Transverse colon (tissue), 4 donors: ENCODE results near the gene BPIFA3. TPM values are rescaled to one million over a fixed set of nuclear protein-coding genes. Genes with fewer than 3 reads are reported as not detected.

Experiments used
- DNase-seq: peaks from one replicate; pipeline ENCODE4 v3.0.0-alpha.2; 2019
- H3K27ac ChIP-seq, 4 donors: fragments of 200-600 bp; sonication (generic); 2 replicates each; pipeline ENCODE4 v1.5.1; 2016 to 2018; ENCODE audit warnings: inconsistent platforms in 4 of 4
- H3K27me3 ChIP-seq: fragments of 200-600 bp; sonication (generic); 2 replicates; pipeline ENCODE4 v1.5.1; 2017; ENCODE audit warnings: inconsistent platforms
- H3K36me3 ChIP-seq, 4 donors: fragments of 200-600 bp; sonication (generic); 2 replicates each; pipeline ENCODE4 v1.5.1; 2017 to 2019; ENCODE audit warnings: inconsistent platforms in 4 of 4
- H3K4me1 ChIP-seq, 4 donors: fragments of 200-600 bp; sonication (generic); 2 replicates each; pipeline ENCODE4 v1.5.1; 2017 to 2020; ENCODE audit warnings: inconsistent platforms in 4 of 4
- H3K4me3 ChIP-seq, 4 donors: fragments of 200-600 bp; sonication (generic); 1 replicate in 1 of 4; 2 replicates in 3 of 4; pipeline versions ENCODE4 v1.5.1 to v1.6.1; 2017 to 2019; ENCODE audit warnings: inconsistent platforms in 4 of 4
- H3K9me3 ChIP-seq, 2 donors: fragments of 200-600 bp; sonication (generic); 2 replicates each; pipeline ENCODE4 v1.5.1; 2017 to 2019; ENCODE audit warnings: inconsistent platforms in 2 of 2
- EP300 ChIP-seq: sonication (generic); formaldehyde crosslinking; IDR thresholded peaks from one replicate; pipeline ENCODE4 v1.6.1; 2017; ENCODE audit warnings: antibody characterized with exemption, low read depth
- POLR2A ChIP-seq: fragments of 450-650 bp; IDR thresholded peaks from one replicate; pipeline ENCODE4 v1.6.1; 2016; ENCODE audit warnings: antibody characterized with exemption, mild to moderate bottlenecking, moderate library complexity
- POLR2AphosphoS5 ChIP-seq, 3 donors: sonication (generic); formaldehyde crosslinking; IDR thresholded peaks; one replicate each; pipeline ENCODE4 v1.6.1; 2016; ENCODE audit warnings: antibody characterized with exemption in 3 of 3
- WGBS, 2 donors: methylation state at CpG; one replicate each; pipeline ENCODE4 v1.1.5; 2018; ENCODE audit warnings: low coverage in 1 of 2; 5-methylcytosine and 5-hydroxymethylcytosine counted together
- in situ Hi-C, 4 donors: fragments of 200-750 bp; cut with MboI; loops; one replicate each; pipeline versions ENCODE4 v1.15.0 to v1.15.1; 2017; ENCODE audit warnings: low sequenced_read_pairs in 3 of 4, low pct_ligation_motif_present in 1 of 4, low pct_unique_long_range_greater_than_20kb in 1 of 4
- intact Hi-C: fragments of 100-400 bp; cut with DNase I; formaldehyde crosslinking; loops from one replicate; pipeline ENCODE4 v1.15.1; 2023; ENCODE audit warnings: low total_unique reads
- total RNA-seq, 4 donors: library from RNA; depleted of rRNA; stranded (reverse); fragments of >200 nt; gene quantifications; one replicate each; pipeline ENCODE4 v1.1.0, GENCODE V29; 2016
- TF ChIP-seq, protein P1 (sequence below), 5 experiments: fragments of 200-600 bp in 3 of 5; fragments of 450-650 bp in 2 of 5; sonication (generic) in 3 of 5; IDR thresholded peaks; 1 replicate in 2 of 5; 2 replicates in 3 of 5; pipeline ENCODE4 v1.5.1; 2016 to 2017; ENCODE audit warnings: antibody characterized with exemption in 5 of 5, inconsistent platforms in 3 of 5, mild to moderate bottlenecking in 2 of 5, moderate library complexity in 1 of 5

BPIFA3 gene
- total RNA-seq, 4 donors from 2014 or later: not detected

DNA sequence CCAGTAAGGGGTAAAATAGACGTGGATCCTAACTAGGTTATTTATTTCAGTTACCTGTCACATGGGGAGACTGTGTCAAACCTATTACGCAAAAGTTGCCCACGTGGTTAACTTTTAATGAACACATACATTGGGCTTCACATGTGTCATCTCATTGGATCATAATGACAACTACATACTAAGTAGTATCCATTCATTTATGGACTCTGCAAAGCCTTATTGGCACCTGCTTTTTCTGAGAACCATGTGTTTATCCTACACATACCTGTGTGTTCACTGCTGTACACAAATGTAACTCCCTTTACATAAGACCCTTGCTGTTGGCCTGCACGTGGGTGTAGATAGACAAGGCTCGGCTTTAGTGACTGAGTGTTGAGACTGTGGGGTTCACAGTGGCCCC is 23.8 kb downstream of the BPIFA3 start:
- Histone ChIP-seq H3K27me3 (peaks cover 1% of the 10 kb centered on the region), H3K36me3 (no peaks in the 10 kb centered on the region), H3K9me3 (no peaks in the 10 kb centered on the region), H3K4me1 (no peaks in the 10 kb centered on the region), H3K27ac (no peak overlapping the region), H3K4me3 (no peak overlapping the region)
- 81% methylated on average over 5 of the region's 5 CpGs for WGBS, 2 donors
- DNase-seq: no peak
- in situ Hi-C loops (no loop called here), intact Hi-C loops (no loop called here)
- TF ChIP-seq POLR2AphosphoS5 (IDR thresholded peaks at IDR 0.05): no peak
- TF ChIP-seq EP300: no peak

DNA sequence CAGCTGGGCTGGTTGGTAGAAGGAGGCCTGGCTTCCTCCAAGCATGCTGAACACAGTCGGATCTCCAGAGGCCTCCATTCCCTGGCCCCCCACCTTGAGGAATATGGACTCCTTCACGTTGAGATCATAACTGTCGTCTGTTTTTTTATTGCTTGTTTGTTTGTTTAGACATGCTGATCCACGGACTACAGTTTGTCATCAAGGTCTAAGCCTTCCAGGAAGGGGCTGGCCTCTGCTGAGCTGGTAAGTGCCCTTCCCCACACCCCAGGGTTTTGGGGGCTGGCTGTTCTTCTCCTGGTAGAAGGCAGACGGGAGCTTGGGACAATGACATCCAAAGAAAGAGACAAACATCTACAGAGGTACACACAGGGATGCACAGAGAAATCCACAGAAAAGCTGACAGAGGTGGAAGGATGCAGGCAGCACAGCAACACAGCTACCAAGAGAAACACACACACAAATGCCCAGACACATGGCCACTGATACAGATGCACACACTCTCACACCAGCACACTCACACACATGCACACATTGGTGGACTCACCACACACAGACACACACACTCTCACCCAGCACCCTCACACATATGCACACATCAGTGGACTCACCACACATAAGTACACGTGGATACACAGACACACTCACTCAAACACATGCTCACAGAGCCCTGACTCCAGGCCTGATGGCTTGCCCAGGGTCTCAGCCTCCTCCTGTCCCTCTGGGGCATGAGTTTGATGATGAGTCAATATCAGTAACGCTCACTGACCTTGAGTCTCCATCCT is 25.4 kb downstream of the BPIFA3 start:
- TF ChIP-seq POLR2AphosphoS5 (IDR thresholded peaks at IDR 0.05) (no peak), EP300 (no peak), POLR2A (no peak)
- Histone ChIP-seq H3K9me3 (no peaks in the 10 kb centered on the region), H3K27me3 (no peaks in the 10 kb centered on the region), H3K4me3 (no peak overlapping the region), H3K36me3 (no peaks in the 10 kb centered on the region), H3K4me1 (no peaks in the 10 kb centered on the region), H3K27ac (no peak overlapping the region)
- in situ Hi-C loops (no loop called here), intact Hi-C loops (no loop called here)
- 40 to 41% methylated on average over 4 to 7 of the region's 7 CpGs for WGBS, 2 donors
- no peak for DNase-seq

DNA sequence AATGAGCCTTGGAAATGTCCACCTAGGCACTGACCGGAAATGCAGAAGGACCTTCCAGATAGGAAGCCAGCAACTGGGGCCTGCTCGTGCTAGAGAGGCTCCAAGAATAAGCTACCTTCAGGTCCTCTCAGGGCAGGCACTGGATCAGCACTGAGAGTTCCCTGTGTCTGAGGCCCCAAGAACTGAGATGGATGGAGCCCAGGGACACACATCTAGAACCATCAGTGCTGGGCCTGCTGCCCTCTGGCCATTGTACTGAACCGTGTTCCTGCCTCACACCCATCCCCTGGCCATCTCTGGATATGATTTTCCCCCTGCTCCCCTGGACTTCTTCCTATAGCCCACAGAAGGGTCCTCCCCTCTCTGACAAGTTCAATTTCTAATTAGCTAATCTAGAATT is 28.9 kb downstream of the BPIFA3 start:
- WGBS, 2 donors: 58 to 70% methylated on average over 2 to 3 of the region's 3 CpGs
- in situ Hi-C loops: no loop called here

DNA sequence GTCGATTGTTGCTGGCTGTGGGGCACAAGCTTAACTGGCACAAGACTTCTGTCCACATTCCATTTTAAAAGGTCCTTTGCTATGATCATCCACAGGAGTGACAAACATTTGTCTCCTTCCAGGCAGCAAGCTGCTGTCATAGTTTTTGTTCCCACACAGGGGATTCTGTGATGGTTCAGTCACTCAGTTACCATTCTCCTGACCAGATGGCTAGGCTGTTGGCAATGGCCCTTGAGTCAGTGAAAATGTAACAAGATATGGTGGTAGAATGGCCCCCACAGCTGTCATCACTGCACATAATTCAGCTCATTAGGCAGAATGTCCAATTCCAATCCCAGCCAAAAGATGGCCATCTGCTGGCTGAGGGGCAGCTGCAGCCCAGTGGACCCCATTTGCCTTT is 32.3 kb downstream of the BPIFA3 start:
- 92% methylated on average over 1 of the region's 1 CpG; no CpG with 5 or more reads in 1 of the 2 donors for WGBS, 2 donors
- no peak overlapping the region for H3K4me3 ChIP-seq
- H3K36me3 ChIP-seq: no peaks in the 10 kb centered on the region
- intact Hi-C loops: no loop called here
- no peak for DNase-seq
- no peak for TF ChIP-seq EP300
- no peak for TF ChIP-seq POLR2A
- TF ChIP-seq, protein P1, sequence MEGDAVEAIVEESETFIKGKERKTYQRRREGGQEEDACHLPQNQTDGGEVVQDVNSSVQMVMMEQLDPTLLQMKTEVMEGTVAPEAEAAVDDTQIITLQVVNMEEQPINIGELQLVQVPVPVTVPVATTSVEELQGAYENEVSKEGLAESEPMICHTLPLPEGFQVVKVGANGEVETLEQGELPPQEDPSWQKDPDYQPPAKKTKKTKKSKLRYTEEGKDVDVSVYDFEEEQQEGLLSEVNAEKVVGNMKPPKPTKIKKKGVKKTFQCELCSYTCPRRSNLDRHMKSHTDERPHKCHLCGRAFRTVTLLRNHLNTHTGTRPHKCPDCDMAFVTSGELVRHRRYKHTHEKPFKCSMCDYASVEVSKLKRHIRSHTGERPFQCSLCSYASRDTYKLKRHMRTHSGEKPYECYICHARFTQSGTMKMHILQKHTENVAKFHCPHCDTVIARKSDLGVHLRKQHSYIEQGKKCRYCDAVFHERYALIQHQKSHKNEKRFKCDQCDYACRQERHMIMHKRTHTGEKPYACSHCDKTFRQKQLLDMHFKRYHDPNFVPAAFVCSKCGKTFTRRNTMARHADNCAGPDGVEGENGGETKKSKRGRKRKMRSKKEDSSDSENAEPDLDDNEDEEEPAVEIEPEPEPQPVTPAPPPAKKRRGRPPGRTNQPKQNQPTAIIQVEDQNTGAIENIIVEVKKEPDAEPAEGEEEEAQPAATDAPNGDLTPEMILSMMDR (IDR thresholded peaks at IDR 0.05): no peak
- TF ChIP-seq POLR2AphosphoS5 (IDR thresholded peaks at IDR 0.05): no peak
- in situ Hi-C loops: no loop called here
- H3K27me3 ChIP-seq: no peaks in the 10 kb centered on the region
- no peaks in the 10 kb centered on the region for H3K9me3 ChIP-seq
- no peak overlapping the region for H3K27ac ChIP-seq
- H3K4me1 ChIP-seq: no peaks in the 10 kb centered on the region

More for the DNA sequence above, 28.9 kb downstream of the BPIFA3 start:
- DNase-seq: no peak
- Histone ChIP-seq H3K27ac (no peak overlapping the region), H3K4me1 (no peaks in the 10 kb centered on the region), H3K36me3 (no peaks in the 10 kb centered on the region), H3K9me3 (no peaks in the 10 kb centered on the region), H3K4me3 (no peak overlapping the region), H3K27me3 (no peaks in the 10 kb centered on the region)
- TF ChIP-seq, protein P1 (IDR thresholded peaks at IDR 0.05): no peak
- TF ChIP-seq EP300: no peak
- no peak for TF ChIP-seq POLR2A
- TF ChIP-seq POLR2AphosphoS5 (IDR thresholded peaks at IDR 0.05): no peak
- intact Hi-C loops: no loop called here

DNA sequence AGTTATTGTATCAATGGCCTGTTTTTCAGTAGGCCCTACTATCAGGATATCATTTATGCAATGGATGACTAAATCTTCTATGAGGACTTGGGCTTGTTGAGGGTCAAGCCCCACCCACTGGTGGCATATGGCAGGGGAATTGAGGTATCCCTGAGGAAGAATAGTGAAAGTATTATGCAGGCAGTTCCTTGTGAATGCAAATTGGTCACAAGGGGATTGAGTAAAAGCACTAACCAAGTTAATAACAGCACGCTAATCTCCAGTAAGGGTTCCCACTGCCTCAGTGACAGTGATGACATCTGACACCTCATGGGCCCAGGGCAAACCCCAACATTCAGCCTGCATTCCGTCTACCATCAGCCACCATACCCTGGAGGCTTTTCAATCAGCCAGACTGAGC is 33.5 kb downstream of the BPIFA3 start:
- TF ChIP-seq EP300 (no peak), POLR2A (no peak), POLR2AphosphoS5 (IDR thresholded peaks at IDR 0.05) (no peak)
- TF ChIP-seq, protein P1 (IDR thresholded peaks at IDR 0.05): no peak
- Histone ChIP-seq H3K9me3 (no peaks in the 10 kb centered on the region), H3K4me3 (no peak overlapping the region), H3K4me1 (no peaks in the 10 kb centered on the region), H3K27ac (no peak overlapping the region), H3K27me3 (no peaks in the 10 kb centered on the region), H3K36me3 (no peaks in the 10 kb centered on the region)
- in situ Hi-C loops (no loop called here), intact Hi-C loops (no loop called here)
- 53% methylated on average over 2 of the region's 2 CpGs; no CpG with 5 or more reads in 1 of the 2 donors for WGBS, 2 donors
- no peak for DNase-seq
